ENCODE data around the gene CACNA1I.
"Not testable (repeated sequence)": the region's sequence is repeated elsewhere in the genome, so short reads cannot be mapped to it uniquely, and the experiment has no call there.

Gene CACNA1I

DNA sequence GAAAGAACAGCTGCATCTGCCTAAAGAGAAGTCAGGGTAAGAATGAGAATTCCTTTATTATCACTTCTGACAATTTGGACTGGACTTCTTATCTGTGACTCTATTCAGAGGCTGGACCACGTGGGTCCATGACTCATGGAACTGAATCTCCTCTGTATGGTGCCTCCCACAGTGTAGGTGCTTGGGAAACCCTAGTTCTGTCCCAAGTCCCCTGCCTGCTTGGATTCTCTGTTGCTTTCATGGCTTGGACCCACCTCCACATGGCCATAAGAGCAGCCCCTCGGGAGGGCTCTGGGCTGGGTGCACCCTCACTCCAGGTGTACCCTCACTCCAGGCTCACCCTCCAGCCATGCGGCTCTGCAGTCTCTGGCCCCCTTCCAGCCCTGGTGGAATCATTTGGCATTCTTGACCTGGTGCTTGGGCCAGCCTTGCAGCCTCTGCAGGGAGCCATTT lies 153.4 kb downstream of the CACNA1I start:
- no peak for DNase-seq

DNA sequence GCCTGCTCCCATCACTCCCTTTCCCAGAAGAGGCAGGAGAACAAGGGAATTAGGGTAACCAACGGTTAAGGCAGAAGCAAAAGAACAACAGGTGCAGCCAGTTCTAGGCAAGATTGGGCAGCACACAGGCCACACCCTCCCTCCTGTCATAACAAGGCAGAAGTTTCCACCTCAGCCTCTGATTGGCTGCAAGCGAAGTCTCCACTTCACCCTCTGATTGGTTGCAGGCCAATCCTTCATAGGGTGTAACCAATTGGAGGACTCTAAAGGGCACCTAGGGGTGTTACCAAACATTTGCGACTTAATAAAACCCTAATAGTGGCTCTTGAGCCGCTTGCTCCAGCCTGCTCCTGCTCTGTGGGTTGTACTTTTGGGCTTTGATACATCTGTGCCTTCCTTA lies 153.8 kb downstream of the CACNA1I start:
- DNase-seq, result no peak

DNA sequence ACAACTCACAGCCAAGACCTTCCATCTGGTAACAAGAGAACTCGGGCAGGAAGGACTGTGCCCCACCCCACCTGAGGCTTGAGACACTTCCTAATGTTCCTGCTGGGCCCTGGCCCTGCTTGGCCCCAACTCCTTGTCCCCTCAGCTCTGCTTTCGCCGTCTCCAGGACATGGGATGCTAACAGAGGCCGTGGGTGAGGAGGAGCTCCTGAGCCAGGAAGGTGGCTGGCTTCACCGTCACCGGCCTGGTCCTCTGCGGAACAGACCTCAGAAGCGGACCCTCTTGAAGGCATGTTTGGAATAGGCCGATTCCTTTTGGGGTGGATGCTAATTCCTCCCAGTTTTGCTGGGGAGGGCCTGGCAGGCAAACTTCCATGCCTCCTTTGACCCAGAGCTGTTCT lies 154.3 kb downstream of the CACNA1I start:
- no peak for DNase-seq

DNA sequence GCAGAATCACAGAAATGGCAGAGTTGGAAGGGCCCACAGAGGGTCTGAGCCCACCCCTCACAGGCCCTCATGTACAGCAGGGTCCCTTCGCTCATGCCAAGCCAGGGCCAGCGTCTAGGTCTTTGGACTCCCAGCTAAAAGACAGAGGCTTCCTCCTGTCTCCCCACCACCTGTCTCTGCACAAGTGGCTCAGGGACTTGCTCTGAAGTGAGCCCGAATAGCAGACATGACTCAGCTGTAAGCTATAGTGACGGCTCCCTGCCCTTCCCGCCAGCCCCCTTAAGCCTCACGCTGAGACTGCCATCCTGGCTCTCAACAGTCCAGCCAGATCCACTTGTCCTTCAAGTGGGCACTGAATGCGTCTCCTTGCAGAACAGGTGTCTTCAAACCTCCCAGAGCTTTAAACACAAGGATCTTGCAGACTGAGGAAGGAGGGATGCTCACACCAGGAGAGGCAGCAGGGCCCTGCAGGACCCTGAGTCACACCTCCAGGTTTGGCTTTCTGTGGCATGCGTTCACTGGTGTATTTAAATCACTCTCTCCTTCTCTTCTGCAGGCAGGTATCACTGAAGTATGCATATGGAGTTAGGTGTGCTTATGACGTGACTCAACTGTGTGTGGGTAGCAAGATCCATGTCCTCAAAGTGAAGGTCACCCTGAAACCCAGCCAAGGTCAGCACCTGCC lies 154.9 kb downstream of the CACNA1I start:
- DNase-seq, result no peak

DNA sequence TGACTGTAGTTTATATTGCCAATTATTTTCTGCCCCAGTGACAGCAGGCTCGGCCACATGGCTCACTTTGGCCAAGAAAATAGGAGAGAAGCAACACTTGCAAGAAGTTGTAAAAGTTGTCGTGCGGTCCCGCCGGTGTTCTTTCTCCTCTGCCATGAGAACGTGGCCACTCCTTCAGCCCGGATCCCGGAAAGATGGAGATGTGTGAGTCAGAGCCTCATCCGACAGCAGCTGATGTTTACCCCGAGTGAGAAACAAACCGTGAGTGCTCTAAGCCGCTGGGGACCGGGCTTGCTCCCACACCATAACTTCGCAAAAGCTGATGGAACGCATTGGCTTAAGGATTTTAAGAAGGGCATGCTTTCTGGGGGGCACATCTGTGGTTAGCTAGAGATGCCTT lies 157.0 kb downstream of the CACNA1I start:
- DNase-seq, result no peak

DNA sequence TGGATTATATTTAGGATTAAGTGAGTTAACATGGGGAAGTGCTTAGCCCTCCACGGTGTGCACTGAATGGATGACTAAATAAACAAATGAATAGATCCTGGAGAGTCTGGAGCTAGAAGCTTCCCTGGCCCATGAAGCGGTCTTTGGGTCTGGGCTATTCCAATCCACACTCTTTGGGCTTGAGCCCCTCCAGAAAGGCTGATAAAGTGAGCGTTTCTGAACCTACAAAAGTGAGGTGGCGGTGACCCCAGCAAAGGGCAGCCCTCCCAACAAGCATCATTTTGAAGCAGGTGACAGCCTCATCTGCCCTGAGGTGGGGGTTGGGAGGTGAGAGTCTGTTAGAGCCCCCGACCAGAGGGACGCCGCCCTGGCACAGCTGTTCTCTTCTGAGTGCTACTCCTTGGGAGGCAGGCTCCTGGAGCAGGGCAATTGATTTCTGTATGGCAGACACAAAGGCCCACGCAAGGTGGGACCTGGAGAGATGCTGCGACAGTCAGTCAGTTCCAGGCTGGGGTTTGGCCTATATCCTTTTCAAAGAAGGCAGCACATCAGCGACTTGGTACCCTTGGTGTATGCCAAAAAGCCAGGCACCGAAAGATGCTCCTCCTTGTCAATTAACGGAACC lies 157.8 kb downstream of the CACNA1I start:
- DNase-seq, result no peak

DNA sequence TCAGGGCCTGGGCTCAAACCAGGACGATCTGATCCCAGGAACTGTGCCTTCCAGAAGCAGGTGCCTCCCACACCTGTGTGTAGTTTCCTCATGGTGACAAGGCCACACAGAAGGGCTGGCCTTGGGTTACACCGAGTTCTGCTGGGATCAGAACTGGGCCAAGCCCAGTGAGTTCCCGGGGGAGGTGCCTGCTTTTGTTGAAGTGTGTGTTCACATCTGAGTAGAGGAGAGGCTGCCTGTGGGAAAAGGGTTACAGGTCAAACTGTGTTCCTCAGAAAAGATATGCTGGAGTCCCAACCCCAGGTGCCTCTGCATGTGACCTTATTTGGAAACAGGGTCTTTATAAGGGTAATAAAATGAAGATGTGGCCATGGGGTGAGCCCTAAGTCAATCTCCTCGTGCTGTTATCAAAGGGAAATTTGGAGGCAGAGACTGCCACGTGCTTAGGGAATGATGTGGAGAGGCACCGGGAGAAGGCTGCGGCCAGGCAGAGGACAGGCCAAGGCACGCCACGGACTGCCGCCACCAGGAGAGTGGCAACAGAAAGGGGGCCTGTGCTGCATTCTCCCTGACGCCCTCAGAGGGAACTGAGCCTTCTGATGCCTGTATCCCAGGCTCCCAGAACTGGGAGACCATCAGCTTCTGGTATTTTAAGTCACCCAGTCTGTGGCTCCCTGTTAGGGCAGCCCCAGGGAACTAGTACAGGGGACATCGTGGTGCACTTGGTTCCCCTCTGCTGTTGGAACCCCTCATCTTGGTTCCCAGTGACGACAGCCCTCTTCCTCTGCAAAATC lies 158.8 kb downstream of the CACNA1I start:
- no peak for DNase-seq

DNA sequence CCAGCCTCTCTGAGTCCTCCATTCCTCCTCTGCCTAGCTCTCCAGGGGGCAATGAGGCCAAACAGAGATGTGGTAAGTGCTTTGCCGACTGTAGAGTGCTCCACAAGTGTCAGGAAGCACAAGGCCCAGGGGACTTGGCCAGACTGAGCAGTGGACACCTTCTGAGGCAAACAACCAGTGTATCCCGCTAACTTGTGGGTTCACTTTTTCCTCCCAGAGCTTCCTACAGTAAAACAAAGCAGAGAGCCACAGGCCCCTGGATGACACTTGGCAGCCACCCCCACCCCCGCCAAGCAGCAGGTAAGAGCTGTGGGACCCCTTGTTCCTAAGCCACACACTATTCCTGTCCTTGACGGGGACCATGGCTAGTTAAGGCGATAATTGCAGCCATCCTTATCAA lies 160.9 kb downstream of the CACNA1I start:
- no peak for DNase-seq

DNA sequence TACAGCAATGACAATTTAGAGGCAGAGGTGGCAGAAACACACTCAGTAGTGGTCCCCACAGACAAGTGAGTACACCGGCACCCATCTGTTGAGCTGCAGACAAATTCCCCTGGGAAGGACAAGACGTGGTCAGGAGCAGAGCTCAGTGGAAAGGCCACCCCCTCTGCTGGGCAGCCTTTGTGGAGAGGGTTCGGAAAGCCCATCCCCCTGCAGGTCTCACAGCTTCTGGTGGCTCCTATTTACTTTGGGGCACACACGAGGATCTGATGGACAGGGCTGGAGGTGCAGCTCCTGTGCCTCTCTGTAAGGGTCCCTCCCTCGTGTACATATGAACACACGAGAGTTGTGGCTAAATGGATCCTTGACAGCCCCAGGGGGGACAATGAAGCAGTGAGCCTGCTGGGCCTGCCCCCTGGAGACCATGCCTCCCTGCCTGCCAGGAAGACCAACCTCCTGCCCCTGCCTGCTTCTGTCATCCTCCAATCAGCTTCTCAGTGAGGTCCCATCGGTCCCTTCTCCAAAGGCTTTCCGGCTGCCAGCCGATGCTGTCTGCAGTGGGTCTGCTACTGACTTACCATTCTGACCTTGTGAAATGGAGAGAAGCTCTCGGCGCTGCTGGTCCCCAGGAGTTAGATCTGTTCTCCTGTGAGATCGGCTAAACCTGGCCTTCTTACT lies 161.5 kb downstream of the CACNA1I start:
- DNase-seq, result no peak

DNA sequence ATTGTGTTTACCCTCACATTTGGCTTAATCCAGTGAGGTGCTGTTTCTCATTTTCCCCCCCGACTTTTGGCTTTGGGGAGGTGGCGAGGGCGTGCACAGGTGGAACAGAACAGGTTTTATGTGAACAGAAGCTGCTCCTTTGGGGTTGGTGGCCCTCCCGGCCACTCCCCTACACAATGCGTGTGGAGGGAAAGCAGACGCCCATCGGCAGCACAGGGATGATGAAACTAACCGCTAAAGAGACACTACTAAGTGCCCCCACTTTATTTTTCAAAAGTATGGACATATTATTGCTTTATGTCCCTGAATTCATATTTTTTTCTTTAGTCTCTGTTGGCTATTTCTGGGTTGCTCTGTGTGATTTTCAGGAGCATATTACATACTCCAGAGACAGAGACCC lies 162.1 kb downstream of the CACNA1I start:
- no peak for DNase-seq

DNA sequence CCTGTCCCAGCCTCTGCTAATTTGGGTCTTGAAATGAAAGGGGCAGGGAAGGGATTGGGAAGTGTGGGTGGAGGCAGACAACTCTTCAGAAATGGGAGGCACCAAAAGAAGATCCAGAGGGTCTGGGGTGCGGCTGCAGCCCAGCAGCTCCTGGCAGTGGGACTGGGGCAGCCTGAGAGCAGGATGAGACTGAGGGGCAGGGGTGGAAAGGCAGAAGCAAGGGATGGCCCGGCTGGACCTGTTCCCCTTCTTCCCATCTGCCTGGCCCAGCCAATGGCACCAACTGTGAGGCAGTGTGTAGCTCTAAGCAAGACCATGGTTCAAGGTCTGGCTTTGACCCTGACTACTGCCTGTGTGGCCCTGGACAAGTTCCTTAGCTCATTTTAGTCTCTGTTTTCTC lies 162.6 kb downstream of the CACNA1I start:
- DNase-seq, result no peak

DNA sequence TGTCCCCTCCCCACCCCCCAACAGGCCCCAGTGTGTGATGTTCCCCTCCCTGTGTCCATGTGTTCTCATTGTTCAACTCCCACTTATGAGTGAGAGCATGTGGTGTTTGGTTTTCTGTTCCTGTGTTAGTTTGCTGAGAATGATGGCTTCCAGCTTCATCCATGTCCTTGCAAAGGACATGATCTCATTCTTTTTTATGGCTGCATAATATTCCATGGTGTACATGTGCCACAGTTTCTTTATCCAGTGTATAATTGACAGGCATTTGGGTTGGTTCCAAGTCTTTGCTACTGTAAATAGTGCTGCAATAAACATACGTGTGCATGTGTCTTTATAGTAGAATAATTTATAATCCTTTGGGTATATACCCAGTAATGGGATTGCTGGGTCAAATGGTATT lies 163.5 kb downstream of the CACNA1I start:
- not testable (repeated sequence) for DNase-seq

DNA sequence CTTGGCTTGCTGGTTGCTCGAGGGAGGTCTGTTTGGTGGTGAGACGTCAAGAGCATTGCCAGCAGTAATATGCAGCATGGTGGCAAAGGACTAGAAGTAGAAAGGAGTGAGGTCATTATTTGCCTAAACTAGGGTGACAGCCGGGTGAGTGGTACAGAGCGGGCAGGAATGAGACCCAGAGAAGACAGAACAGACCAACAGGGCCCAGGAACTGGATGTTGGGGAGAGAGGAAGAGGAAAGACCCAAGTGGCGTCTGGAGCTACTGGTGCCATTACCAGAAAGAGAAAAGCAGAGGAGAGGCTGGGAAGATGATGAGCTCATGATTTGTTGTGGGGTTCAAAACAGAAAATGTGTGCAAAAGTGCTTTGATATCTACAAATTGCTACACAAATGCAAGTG lies 164.3 kb downstream of the CACNA1I start:
- no peak for DNase-seq

DNA sequence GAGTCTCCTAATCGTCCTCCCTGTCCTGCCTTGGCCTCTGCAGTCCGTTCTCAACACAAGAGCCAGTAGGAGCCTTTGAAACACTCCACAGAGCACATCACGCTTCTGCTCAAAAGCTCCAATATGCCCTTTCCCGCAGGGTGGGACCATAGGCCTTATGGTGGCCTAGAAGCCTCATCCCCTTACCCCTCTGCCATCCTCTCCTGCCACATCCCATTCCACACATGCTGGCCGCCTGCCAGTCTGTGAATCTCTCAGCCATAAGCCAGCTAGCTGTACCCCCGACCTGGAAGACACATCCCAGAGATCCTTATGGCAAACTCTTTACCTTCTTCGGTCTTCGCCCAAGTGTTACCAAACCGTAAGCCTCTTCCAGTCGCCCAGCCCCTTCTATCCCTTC lies 165.2 kb downstream of the CACNA1I start:
- no peak for DNase-seq

DNA sequence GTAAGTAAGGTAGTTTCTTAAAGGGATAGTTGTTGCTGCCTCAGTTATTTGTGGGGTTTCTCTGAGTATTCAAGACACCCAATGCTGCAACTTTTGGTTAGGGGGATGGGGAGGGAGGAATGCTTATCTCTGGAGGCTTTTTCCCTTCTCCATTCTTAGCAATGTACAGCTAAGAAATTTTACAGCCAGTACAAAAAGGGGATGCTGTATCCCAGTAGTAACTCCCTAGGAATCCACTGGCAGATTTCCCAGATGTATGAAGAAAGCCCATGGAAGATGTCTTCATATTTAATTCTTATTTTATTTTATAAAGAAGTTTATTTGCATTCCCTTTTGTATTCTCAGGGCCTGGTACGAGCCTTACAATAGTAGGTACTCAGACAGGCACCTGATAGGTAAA lies 168.2 kb downstream of the CACNA1I start:
- no peak for DNase-seq

All from GF-D8 (cell line).